Measurements from ENCODE around the gene CYTH2. TPM values are rescaled to one million over a fixed set of nuclear protein-coding genes. Genes with fewer than 3 reads are reported as not detected.

Gene CYTH2
- total and polyA plus RNA-seq, 9 of the 15 experiments (the other 6 are each of a cell fraction or from before 2014, with no cell fraction given), result 1.8 to 45.2 (median 23.8) TPM

- TF ChIP-seq AFF1 (IDR thresholded peaks at IDR 0.05; ENCODE audit: low read depth in 1 of 2, partially characterized antibody in 2 of 2), result peak in 1 of 2 experiments; percentile 96
- no peak for TF ChIP-seq AFF4 (CRISPR knock-in tag; IDR thresholded peaks at IDR 0.05)
- TF ChIP-seq TOE1 (IDR thresholded peaks at IDR 0.05; ENCODE audit: borderline replicate concordance), result no peak
- TF ChIP-seq TOE1 (CRISPR knock-in tag; IDR thresholded peaks at IDR 0.05; ENCODE audit: borderline replicate concordance, low read depth), result no peak
- no peak for TF ChIP-seq GTF2A2 (tag; IDR thresholded peaks at IDR 0.05)
- no peak for TF ChIP-seq ZNF184 (CRISPR knock-in tag; IDR thresholded peaks at IDR 0.05)
- TF ChIP-seq ZNF316 (IDR thresholded peaks at IDR 0.05), result no peak
- no peak for TF ChIP-seq EHMT2 (IDR thresholded peaks at IDR 0.05)
- TF ChIP-seq NFATC3 (IDR thresholded peaks at IDR 0.05), result no peak
- TF ChIP-seq RBM22 (IDR thresholded peaks at IDR 0.05; ENCODE audit: low read depth, low read length, poor library complexity, severe bottlenecking), result no peak
- no peak for TF ChIP-seq SMARCE1 (IDR thresholded peaks at IDR 0.05)
- no peak for TF ChIP-seq MAFK (IDR thresholded peaks at IDR 0.05; ENCODE audit: low read length)
- TF ChIP-seq MIER1 (IDR thresholded peaks at IDR 0.05; ENCODE audit: low read depth), result no peak
- TF ChIP-seq TEAD2 (tag; IDR thresholded peaks at IDR 0.05), result no peak
- TF ChIP-seq FIP1L1 (IDR thresholded peaks at IDR 0.05; ENCODE audit: low read depth, low read length, poor library complexity, severe bottlenecking), result no peak
- no peak for TF ChIP-seq ETV6 (IDR thresholded peaks at IDR 0.05; ENCODE audit: borderline replicate concordance in 1 of 2, low read depth in 2 of 2, low read length in 1 of 2)
- TF ChIP-seq ETV6 (CRISPR knock-in tag; IDR thresholded peaks at IDR 0.05; ENCODE audit: borderline replicate concordance), result no peak
- no peak for TF ChIP-seq PURB (CRISPR knock-in tag; IDR thresholded peaks at IDR 0.05; ENCODE audit: low read depth)
- peak; percentile 32 for TF ChIP-seq PHF20 (IDR thresholded peaks at IDR 0.05; ENCODE audit: partially characterized antibody)
- no peak for TF ChIP-seq ELK1 (CRISPR knock-in tag; IDR thresholded peaks at IDR 0.05)
Measured at GRCh38 chr19:48513289-48514122, 44.3 kb downstream of the CYTH2 start (continued).

Measured in K562 (cell line).